ENCODE measurements around the gene STXBP3.
"Not testable (repeated sequence)": the region's sequence is repeated elsewhere in the genome, so short reads cannot be mapped to it uniquely, and the experiment has no call there.

The STXBP3 gene, protein sequence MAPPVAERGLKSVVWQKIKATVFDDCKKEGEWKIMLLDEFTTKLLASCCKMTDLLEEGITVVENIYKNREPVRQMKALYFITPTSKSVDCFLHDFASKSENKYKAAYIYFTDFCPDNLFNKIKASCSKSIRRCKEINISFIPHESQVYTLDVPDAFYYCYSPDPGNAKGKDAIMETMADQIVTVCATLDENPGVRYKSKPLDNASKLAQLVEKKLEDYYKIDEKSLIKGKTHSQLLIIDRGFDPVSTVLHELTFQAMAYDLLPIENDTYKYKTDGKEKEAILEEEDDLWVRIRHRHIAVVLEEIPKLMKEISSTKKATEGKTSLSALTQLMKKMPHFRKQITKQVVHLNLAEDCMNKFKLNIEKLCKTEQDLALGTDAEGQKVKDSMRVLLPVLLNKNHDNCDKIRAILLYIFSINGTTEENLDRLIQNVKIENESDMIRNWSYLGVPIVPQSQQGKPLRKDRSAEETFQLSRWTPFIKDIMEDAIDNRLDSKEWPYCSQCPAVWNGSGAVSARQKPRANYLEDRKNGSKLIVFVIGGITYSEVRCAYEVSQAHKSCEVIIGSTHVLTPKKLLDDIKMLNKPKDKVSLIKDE

DNA sequence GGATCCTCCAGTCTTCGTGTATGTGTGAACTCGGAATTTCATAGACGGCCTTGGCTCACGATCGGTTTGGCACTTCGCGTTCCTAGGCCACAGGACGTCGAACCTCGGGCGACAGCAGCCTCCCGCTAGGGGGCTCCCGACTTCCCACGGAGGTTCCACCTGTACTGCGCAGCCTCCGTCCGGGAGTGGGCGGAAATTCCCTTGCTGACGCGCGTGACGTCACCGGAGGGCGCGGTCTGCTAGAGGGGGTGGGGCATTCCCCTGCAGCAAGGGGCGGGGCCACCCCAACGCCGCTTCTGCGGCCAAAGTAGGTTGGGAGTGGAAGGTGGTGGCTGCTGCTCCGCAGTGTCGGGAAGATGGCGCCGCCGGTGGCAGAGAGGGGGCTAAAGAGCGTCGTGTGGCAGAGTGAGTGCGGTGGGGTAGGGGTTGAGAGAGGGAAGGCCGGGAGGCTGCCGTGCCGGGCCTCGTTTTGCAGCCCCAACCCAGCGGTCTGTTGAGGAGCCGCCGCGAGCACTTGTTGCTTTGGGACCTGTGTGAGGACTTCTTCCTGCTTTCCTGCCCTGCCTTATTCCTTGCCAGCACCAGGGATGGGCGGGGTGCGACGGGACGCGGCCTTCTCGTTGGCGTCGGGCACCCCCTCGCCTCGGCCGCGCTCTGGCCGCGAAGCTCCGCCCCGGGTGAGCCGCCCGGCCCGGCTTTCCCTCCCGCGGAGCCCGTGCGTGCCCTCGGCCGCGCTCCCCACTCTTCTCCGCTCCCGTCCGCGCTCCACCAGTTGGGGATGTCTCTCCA lies at the start of gene STXBP3:
Gene STXBP3, plus strand, starts transcription at position 293 of the 789 bp plus-strand sequence. Its CDS starts 64 bp downstream, at position 357.
- DNase-seq (ENCODE audit: low spot score): peak; percentile 99
- FAIRE-seq: peak; percentile 99

DNA sequence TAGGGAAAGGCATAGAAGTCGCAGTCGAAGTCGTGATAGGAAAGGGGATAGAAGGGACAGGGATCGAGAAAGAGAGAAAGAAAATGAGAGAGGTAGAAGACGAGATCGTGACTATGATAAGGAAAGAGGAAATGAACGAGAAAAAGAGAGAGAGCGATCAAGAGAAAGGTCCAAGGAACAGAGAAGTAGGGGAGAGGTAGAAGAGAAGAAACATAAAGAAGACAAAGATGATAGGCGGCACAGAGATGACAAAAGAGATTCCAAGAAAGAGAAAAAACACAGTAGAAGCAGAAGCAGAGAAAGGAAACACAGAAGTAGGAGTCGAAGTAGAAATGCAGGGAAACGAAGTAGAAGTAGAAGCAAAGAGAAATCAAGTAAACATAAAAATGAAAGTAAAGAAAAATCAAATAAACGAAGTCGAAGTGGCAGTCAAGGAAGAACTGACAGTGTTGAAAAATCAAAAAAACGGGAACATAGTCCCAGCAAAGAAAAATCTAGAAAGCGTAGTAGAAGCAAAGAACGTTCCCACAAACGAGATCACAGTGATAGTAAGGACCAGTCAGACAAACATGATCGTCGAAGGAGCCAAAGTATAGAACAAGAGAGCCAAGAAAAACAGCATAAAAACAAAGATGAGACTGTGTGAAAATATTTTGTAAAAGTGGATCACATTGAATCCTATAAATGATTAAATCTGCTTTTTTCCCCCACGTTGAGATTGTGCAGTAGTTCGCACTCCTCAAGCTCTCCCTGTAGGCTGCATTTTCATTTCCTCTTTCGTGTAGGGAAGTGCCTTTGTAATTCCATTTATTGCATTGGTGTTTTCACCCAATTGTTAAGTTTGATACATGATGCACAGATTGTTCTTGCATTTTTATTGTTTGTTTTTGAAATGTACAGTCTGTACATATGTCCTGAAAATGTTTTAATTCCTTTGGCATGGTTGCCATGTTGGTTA lies 46.8 kb upstream of the STXBP3 start:
- FAIRE-seq: no peak
- DNase-seq (ENCODE audit: low spot score): no peak

DNA sequence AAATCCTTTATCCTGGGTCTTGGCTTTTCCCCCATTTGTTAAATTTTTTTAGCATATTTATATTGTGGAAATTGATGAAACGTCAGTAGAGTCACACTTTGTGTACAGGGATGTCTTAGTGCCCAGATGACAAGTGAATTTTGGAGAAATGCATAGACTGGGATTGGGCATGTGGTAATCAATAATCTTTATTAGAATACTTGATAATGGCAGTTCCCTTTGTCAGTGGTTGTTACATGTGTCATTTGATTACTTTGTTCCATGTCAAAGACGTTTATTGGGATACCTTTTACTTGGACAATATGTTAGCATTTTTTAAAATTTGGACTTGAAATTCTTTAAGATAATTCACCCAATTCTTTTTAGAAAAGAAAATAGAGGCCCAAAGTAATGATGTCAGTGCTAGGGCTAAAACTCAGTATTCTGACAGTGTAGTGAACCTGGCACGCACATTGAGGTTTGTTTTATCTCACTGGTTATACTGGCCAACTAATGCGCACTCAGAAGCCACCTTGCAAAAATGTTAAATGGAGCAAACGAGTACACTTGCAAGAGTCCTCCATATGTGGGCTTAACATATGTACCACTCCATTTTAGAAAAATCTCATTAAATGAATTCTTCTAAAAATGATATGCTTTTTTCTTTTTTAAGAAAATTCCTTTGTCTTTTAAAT lies 45.2 kb upstream of the STXBP3 start:
- no peak for DNase-seq (ENCODE audit: low spot score)
- no peak for FAIRE-seq

DNA sequence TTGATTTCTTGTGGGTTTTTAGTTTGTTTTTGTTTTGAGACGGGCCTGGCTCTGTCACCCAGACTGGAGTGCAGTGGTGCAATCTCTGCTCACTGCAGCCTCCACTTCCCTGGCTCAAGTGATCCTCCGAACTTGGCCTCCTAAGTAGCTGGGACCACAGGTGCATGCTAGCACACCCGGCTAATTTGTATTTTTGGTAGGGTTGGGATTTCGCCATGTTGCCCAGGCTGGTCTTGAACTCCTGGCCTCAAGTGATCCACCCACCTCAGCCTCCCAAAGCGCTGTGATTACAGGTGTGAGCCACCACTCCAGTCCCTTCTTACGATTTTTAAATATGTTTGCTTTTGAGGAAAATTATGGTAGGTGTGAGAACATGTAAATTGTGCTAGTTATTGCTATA lies 44.4 kb upstream of the STXBP3 start:
- DNase-seq (ENCODE audit: low spot score); FAIRE-seq: not testable (repeated sequence)

DNA sequence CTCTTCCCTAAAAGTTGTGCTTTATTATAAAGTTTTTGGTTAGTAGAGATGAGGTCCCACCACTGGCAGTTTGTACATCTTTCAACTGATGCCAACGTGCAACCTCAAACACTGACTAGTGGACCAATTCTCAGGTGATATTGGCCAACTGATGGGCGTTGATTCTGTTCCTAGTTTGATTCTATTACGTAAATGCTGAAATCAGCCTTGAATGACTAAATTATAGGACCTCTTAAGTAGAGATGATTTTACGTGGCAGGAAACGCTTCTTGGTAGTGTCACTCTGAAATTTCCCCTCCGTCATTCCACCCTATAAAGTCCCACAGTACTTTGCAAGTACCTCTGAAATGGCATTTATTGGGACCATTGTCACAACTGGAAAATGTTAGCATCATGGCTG lies 42.5 kb upstream of the STXBP3 start:
- FAIRE-seq: no peak
- no peak for DNase-seq (ENCODE audit: low spot score)

DNA sequence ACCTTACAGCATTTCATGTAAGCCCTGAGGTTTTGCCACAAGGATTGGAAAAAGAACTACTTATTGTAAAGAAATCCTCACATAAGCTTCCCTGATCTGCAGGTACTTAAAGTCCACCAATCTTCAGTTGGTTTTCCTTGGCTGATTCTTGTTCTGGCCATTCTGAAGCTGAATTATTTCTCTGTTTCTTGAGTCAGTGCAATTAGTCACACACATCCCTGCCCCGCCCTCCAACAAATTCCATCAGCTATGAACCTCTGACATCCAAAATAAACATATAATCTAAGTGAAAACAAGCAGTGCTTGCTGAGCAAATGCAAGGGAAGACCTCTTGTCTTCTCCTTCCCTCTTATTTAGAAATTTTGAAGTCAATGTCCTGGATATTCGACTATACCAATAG lies 42.0 kb upstream of the STXBP3 start:
- peak; percentile 33 for DNase-seq (ENCODE audit: low spot score)
- FAIRE-seq: no peak

DNA sequence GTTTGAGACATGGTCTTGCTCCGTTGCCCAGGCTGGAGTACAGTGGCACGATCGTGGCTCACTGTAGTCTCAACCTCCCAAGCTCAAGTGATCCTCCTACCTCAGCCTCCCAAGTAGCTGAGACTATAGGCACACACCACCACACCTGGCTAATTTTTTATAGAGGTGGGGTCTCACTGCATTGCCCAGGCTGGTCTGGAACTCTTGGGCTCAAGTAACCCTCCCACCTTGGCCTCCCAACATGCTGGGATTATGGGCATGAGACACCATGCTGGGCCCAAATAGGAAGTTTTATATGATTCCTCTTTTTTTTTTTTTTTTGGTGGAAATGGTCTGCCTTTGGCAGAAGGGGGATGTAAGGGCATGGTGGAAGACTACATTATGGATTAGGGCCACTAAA lies 39.8 kb upstream of the STXBP3 start:
- DNase-seq (ENCODE audit: low spot score) (no peak), FAIRE-seq (no peak)

DNA sequence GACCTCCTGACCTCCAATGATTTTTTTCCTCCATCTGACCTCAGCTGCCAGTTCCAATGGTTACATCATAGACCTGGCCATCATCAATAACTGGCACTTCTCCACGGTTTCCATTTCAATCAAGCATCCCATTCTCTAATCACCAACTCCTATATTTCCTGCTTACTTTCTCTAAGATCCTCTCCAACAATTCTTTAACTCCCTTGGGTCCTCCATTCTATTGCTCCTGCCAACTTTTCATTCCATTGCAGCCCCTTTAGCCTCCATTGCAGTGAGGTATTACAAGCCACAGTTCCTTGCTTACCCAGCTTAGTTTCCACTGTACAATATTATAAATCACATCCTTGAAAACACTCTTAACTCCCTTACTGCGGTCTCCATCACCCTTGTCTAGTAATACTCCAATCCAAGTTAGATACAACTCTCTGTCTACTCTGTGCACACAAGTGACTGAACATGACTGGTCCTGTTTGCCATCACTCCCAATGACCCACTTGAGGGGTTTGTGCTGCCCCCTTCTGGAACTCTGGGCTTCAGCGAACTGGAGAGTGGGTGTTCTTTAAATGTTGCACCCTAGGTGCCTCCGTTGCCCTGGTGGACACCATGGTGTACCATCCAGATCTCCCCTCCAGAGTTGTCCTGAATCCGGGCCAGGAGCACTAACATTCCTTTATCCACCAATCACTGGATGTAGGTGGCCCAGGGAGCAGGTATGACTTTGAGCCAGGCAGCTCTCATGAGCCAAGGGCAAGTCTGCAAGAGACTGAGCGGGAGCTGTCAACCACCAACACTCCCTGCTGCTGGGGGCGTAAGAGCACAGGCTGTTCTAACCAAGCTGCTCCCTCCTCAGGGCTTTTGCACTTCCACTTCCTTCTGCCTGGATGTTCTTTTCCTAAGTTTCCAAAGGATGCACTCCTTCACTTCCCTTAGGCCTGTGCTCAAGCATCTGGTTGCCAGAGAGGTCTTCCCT lies 37.5 kb upstream of the STXBP3 start:
- DNase-seq (ENCODE audit: low spot score) (no peak), FAIRE-seq (peak; percentile 42)

DNA sequence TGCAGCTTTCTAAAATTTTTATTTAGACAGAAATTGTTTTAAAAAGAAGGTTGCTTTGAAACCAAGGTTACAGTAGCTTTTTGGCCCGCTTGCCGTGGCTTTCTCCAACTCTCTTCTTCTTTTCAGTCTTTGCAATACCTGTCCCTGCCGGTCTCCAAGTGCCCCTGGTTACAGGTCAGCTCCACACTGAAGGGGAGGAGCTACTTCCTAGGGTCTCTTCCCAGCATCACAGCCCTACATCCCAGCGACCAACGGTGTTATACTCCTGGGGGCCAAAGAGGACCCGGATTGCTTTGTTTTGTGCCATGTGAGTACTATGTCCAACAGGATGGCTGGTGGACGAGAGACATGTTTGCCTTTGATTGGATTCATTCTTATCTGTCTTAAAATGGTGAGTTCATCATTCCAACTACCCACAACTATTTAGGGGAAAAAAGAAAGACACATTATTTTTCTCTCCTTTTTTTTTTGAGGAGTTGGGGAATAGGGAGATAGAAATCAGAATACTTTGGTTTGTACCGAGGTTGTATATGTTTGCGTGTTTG lies 33.8 kb upstream of the STXBP3 start, which contains the start of gene FNDC7:
Gene FNDC7, plus strand, starts transcription at position 303 of the 545 bp plus-strand sequence. Its CDS starts 26 bp downstream, at position 329.
- FAIRE-seq: peak; percentile 20
- no peak for DNase-seq (ENCODE audit: low spot score)

DNA sequence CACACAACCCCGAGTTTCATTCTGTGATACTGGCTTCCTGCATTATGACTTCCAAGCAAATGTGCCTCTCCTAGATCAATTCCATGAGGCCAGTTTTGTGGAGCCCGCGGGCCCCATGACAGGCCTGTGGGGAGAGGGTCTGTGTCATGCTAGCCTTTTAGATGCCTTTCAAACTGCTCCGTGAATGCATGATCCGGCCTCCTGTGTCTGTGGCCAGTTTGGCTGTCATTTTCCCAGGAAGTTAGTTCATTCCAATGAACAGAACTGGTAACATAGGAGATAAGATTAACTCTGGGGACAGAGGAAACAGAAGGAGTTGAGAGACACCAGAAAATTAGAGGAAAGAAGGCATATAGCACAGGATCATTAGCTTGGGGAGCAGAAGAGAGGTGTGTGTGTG lies 30.5 kb upstream of the STXBP3 start:
- FAIRE-seq (no peak), DNase-seq (ENCODE audit: low spot score) (no peak)

DNA sequence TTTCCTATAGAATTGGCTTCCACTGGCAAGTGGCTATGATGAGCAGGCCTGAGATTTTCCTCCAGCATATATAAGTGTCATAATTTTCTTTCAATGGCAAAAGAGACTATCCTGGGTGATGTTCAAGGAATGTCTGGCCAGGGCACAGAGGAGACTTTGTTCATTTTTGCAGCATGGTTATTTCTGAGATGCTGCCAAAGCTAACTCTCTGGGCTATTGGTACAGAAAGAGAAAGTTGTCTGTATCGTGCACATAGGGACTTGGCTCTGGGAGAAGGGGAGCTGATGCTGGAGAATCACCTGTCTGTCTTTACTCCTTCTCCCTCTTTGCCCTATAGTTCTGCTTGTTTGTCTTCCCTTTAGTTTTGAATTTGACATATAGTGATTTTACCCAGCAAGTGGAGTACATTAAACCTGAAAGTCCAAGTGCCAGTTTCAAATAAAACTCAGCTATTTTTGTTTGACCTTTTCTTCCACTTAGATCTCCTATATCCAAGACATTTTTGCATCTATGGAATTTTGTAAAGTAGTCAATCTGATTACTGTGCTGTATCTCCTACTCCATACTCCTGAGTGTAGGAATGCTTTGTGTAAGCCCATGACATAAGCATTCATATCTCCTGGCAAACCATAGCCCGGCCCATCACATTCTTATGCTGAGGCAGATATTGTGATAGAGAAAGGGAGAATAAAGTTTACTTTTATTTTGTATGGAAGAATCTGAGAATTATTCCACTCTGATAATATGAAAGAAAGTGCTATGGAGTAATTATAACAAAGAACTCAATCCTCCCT lies 29.8 kb upstream of the STXBP3 start:
- FAIRE-seq: no peak
- no peak for DNase-seq (ENCODE audit: low spot score)

DNA sequence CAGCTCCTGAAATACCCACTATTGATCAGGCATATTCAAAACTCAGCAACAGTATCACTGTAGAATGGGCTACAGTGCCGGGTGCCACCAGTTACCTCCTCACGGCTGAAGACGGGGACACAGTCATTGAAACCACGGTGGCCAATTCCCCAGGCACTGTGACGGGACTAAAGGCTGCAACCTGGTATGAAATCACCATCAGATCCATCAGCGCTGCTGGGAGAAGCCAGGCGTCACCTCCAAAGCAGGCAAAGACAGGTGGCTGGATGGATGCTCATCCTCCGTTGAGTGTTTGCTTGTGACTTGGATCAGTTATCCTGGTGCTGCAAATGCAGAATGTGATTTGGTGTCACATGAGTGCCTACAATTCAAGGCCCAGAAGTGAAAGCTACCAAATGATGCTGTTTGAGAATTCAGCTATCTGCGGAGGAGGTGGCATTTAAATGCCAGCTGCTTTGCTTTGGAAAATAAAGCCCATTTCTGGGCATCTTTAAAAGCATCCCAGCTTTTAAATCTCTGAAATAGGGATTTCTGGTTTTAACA lies 28.6 kb upstream of the STXBP3 start:
- no peak for FAIRE-seq

DNA sequence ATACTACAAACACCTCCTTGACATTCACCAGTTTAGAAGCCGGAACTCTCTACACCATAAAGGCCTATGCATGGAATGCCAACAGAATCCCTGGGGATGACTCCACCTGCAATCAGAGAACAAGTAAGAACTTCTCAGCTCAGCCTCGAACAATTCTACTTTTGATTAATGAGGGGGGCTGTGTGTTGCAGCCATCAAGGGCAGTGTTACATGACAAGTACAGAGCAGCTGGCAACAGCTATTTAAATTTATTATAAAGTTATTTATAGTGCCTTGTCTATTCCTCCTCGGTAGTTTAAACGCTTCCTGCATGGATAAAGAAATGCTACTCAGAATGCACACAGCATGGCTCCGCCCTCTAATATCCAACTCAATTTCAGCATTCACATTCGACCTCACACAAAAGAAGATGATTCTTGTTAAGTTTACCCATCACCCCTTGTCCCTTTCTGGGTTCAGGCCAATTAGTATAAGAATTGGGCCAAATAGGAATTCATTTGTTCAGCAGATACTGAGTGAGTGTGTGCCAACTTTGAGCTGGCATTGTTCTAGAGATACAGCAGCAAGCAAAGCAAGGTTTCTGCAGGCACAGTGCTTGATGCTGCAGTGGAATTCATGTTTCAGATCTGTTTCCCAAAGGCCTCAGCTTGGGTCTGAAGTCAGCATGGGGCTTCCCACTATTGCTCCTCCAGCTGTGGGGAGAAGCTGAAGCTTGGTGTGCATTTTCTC lies 27.4 kb upstream of the STXBP3 start:
- DNase-seq (ENCODE audit: low spot score) (no peak), FAIRE-seq (no peak)

More for the DNA sequence above, 28.6 kb upstream of the STXBP3 start:
- no peak for DNase-seq (ENCODE audit: low spot score)

DNA sequence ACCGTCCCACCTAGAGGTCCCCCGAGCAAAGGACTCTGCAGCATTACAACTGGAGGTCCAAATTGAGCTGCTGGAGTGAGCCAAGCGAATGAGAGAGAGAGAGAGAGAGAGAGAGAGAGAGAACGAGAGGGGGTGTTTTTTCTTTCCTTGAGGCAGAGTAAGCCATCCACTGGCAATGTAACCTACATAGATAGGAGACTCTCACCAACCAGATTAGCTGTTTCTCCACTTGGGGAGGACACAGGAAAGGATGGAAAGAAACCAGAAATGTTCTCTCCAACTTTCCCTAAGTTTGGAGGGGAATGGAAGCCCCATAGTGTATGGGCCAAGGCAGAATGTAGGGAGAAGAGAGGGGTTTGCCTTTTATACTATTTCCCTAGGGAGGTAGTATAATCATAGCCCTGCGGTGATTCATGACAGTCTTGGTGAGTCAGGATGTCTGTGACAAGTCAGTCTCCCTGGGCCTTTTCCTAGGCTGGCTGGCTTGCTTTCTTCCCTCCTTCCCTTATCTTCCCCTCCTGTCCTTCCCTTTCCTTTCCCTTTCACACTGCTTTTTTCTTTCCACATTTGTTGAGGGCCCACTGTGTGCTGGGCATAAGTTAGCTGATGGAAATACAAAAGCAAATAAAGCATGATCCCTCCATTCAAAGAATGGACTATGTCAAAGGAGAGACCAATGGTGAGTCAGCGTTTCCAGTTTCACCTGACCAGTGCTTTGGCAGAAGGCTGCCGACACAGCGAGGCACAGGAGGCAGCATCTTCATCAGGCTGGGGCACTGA lies 26.6 kb upstream of the STXBP3 start:
- DNase-seq (ENCODE audit: low spot score): peak; percentile 90
- FAIRE-seq: no peak

DNA sequence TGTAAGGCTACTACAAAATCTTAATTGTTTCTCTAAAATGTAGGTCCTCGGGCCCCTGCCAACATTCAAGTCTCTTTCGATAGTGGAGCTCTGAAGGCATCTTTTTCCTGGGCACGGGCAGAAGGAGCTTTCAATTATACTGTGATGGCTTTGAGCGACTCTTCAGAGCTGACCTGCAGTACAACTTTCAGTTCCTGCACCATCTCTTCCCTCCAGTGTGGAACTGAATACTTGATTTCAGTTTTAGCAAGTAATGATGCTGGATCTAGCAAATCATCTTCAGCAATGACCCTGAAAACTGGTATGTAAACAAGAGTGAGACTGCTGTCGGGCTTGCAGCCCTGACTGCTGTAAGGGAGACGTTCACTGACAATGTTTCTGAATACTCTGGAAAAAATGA lies 24.2 kb upstream of the STXBP3 start:
- no peak for DNase-seq (ENCODE audit: low spot score)
- no peak for FAIRE-seq

DNA sequence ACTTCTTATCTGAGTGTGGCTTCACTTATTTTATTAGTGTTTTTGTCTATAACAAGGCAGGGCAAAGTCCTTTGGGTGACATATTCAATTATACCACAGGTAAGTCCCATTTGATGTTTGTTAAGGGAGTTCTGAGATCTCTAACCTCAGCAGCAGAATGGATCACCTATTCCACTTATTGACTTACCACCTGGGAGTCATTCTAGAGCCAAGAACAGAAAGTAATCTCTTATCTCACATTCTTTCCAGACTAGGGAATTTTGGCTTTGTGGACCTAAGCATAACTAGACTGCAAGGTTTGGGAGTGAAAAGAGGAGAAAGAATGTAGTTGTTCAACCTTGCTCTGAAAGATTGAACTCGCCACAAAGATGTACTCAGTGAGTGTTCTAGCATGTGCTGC lies 20.6 kb upstream of the STXBP3 start:
- DNase-seq (ENCODE audit: low spot score) (no peak), FAIRE-seq (no peak)
